Neural progenitor cell (in vitro differentiated cells): ENCODE data around the gene CHMP4A. TPM values are rescaled to one million over a fixed set of nuclear protein-coding genes. Genes with fewer than 3 reads are reported as not detected.

Experiments
- DNase-seq: peaks from one replicate; pipeline ENCODE4 v3.0.0-alpha.2; 2016; ENCODE audit warnings: low spot score
- H2AFZ ChIP-seq: fragments of 200-600 bp; sonication (generic); replicated peaks from 2 replicates; pipeline ENCODE4 v1.6.1; 2016; ENCODE audit warnings: antibody characterized with exemption
- H3F3A ChIP-seq: fragments of 200-600 bp; sonication (generic); 2 replicates; pipeline ENCODE4 v1.6.1; 2016; ENCODE audit warnings: antibody characterized with exemption, low read depth
- H3K27ac ChIP-seq: fragments of 200-600 bp; sonication (generic); 2 replicates; pipeline ENCODE4 v1.5.1; 2016; ENCODE audit warnings: mild to moderate bottlenecking
- H3K27me3 ChIP-seq: fragments of 200-600 bp; sonication (generic); 2 replicates; pipeline ENCODE4 v1.6.1; 2016; ENCODE audit warnings: mild to moderate bottlenecking, moderate library complexity
- H3K36me3 ChIP-seq: fragments of 200-600 bp; sonication (generic); 2 replicates; pipeline ENCODE4 v1.5.1; 2016
- H3K4me1 ChIP-seq: fragments of 200-600 bp; sonication (generic); 2 replicates; pipeline ENCODE4 v1.6.1; 2016; ENCODE audit warnings: mixed run types
- H3K4me2 ChIP-seq: fragments of 200-600 bp; sonication (generic); 2 replicates; pipeline ENCODE4 v1.6.1; 2016
- H3K4me3 ChIP-seq: fragments of 200-600 bp; sonication (generic); 2 replicates; pipeline ENCODE4 v1.5.1; 2016
- H3K79me2 ChIP-seq: fragments of 200-600 bp; sonication (generic); 2 replicates; pipeline ENCODE4 v1.6.1; 2016; ENCODE audit warnings: low read depth
- H3K9ac ChIP-seq: fragments of 200-600 bp; sonication (generic); 2 replicates; pipeline ENCODE4 v1.6.1; 2016
- H3K9me3 ChIP-seq: fragments of 200-600 bp; sonication (generic); 2 replicates; pipeline ENCODE4 v1.5.1; 2016; ENCODE audit warnings: low read depth
- H4K20me1 ChIP-seq: fragments of 200-600 bp; sonication (generic); 2 replicates; pipeline ENCODE4 v1.6.1; 2016; ENCODE audit warnings: low read depth
- H3K27ac Mint-ChIP-seq: 3 replicates; pipeline ENCODE4 v1.8.0; 2021; ENCODE audit warnings: mixed read lengths
- H3K27me3 Mint-ChIP-seq: 2 replicates; pipeline ENCODE4 v1.8.0; 2022; ENCODE audit warnings: low read depth, mild to moderate bottlenecking, inconsistent platforms, moderate library complexity, mixed read lengths; ENCODE audit not compliant: insufficient read depth
- H3K36me3 Mint-ChIP-seq: 3 replicates; pipeline ENCODE4 v1.8.0; 2021; ENCODE audit warnings: mixed read lengths
- H3K4me1 Mint-ChIP-seq: 3 replicates; pipeline ENCODE4 v1.8.0; 2021; ENCODE audit warnings: mixed read lengths
- H3K4me3 Mint-ChIP-seq: 3 replicates; pipeline ENCODE4 v1.8.0; 2021; ENCODE audit warnings: mild to moderate bottlenecking, moderate library complexity, mixed read lengths
- H3K9me3 Mint-ChIP-seq: 3 replicates; pipeline ENCODE4 v1.8.0; 2020; ENCODE audit warnings: mixed read lengths
- EZH2 ChIP-seq: fragments of 200-600 bp; sonication (generic); IDR thresholded peaks from 2 replicates; pipeline ENCODE4 v1.6.1; 2017; ENCODE audit warnings: antibody characterized with exemption, mild to moderate bottlenecking, moderate library complexity
- EZH2phosphoT487 ChIP-seq: fragments of 200-600 bp; sonication (generic); IDR thresholded peaks from 2 replicates; pipeline ENCODE4 v1.6.1; 2017; ENCODE audit warnings: antibody characterized with exemption
- total RNA-seq: library from RNA; depleted of rRNA; stranded (reverse); fragments of >200 nt; gene quantifications from 2 replicates; pipeline ENCODE4 v1.2.3, GENCODE V29; 2015; ENCODE audit warnings: low replicate concordance
- TF ChIP-seq, protein P1 (sequence below): fragments of 200-600 bp; sonication (generic); IDR thresholded peaks from 2 replicates; pipeline ENCODE4 v1.5.1; 2017; ENCODE audit warnings: antibody characterized with exemption, mild to moderate bottlenecking

The CHMP4A gene
- total RNA-seq, 1 donor from 2014 or later: 35.3 TPM

DNA sequence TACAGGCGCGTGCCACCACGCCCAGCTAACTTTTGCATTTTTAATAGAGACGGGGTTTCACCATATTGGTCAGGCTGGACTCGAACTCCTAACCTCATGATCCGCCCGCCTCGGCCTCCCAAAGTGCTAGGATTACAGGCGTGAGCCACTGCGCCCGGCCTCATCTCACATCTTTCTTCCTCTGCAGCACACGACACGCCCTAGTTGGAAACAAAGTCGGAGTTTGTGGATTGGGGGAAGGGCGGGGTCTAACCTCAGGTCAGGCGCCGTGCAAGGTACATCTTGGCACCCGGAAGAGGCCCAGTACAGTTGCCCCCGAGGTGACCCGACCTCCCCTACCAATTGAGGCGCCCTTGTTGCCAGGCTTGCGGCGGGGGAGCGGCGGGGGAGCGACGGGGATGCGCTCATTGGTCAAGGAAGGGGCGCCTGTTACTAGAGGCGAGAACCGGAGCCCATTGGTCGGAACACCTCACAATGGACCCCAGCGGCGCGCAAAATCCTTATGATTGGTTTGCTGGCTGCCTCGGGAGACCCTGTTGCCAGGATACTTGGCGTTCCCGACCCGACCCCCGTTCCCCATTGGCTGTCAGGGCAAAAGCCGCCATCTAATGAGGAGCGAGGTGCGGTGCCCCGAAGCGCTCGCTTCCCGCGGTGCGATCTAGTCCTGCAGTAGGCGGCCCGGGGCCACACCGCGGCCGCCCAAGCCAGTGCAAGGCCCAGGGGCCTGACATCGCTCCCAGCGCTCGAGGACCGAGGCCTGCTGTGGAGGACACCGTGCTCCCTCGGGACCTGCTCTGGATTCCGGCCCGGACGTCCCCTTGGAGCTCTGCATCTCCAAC is 41.6 kb downstream of the CHMP4A start, which contains the start of gene REC8:
Gene REC8, plus strand, starts transcription at position 659 of the 839 bp plus-strand sequence. CDS start 473 bp downstream, outside the sequence.
- Histone ChIP-seq H3K9ac (no peak within 1 kb of the TSS), H3K4me2 (peak within 1 kb of the TSS; percentile 90), H3K4me3 (peak within 1 kb of the TSS; percentile 60), H4K20me1 (peaks cover 8% of the 10 kb centered on the region), H3F3A (peaks cover 23% of the 10 kb centered on the region), H2AFZ (peak within 1 kb of the TSS; percentile 38), H3K79me2 (peaks cover 16% of the 10 kb centered on the region), H3K4me1 (peaks cover 5% of the 10 kb centered on the region), H3K27ac (no peak within 1 kb of the TSS), H3K36me3 (no peaks in the 10 kb centered on the region), H3K9me3 (no peaks in the 10 kb centered on the region), H3K27me3 (no peaks in the 10 kb centered on the region)
- Mint-ChIP-seq H3K4me1 (peaks cover 7% of the 10 kb centered on the region), H3K4me3 (peak within 1 kb of the TSS; percentile 81), H3K27me3 (peaks cover 6% of the 10 kb centered on the region), H3K9me3 (peaks cover 3% of the 10 kb centered on the region), H3K27ac (peak within 1 kb of the TSS; percentile 50), H3K36me3 (peaks cover 2% of the 10 kb centered on the region)
- peak; percentile 99 for DNase-seq
- no peak for TF ChIP-seq EZH2phosphoT487
- no peak for TF ChIP-seq EZH2
- TF ChIP-seq, protein P1, sequence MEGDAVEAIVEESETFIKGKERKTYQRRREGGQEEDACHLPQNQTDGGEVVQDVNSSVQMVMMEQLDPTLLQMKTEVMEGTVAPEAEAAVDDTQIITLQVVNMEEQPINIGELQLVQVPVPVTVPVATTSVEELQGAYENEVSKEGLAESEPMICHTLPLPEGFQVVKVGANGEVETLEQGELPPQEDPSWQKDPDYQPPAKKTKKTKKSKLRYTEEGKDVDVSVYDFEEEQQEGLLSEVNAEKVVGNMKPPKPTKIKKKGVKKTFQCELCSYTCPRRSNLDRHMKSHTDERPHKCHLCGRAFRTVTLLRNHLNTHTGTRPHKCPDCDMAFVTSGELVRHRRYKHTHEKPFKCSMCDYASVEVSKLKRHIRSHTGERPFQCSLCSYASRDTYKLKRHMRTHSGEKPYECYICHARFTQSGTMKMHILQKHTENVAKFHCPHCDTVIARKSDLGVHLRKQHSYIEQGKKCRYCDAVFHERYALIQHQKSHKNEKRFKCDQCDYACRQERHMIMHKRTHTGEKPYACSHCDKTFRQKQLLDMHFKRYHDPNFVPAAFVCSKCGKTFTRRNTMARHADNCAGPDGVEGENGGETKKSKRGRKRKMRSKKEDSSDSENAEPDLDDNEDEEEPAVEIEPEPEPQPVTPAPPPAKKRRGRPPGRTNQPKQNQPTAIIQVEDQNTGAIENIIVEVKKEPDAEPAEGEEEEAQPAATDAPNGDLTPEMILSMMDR: no peak

- no peak overlapping the region for H3K4me3 Mint-ChIP-seq
- Histone ChIP-seq H3K79me2 (peaks cover 6% of the 10 kb centered on the region), H3F3A (peaks cover 19% of the 10 kb centered on the region), H3K4me3 (no peak overlapping the region), H3K9ac (no peak overlapping the region), H3K27ac (no peak overlapping the region), H3K36me3 (no peaks in the 10 kb centered on the region), H3K9me3 (no peaks in the 10 kb centered on the region), H2AFZ (no peak overlapping the region), H4K20me1 (no peaks in the 10 kb centered on the region), H3K4me2 (no peak overlapping the region), H3K27me3 (no peaks in the 10 kb centered on the region), H3K4me1 (no peaks in the 10 kb centered on the region)
- H3K27me3 Mint-ChIP-seq: peaks cover 8% of the 10 kb centered on the region
- no peak for DNase-seq
- H3K36me3 Mint-ChIP-seq: peaks cover 3% of the 10 kb centered on the region
- TF ChIP-seq EZH2 (no peak), EZH2phosphoT487 (no peak)
- TF ChIP-seq, protein P1: no peak
- H3K9me3 Mint-ChIP-seq: no peaks in the 10 kb centered on the region
- H3K4me1 Mint-ChIP-seq: peaks cover 4% of the 10 kb centered on the region
- H3K27ac Mint-ChIP-seq: peak overlapping the region; percentile 57
Observed at GRCh38 chr14:24167469-24168114, 45.7 kb downstream of the CHMP4A start.

GRCh38 chr14:24165785-24166184 is 47.5 kb downstream of the CHMP4A start:
- Mint-ChIP-seq H3K27ac (no peak overlapping the region), H3K9me3 (no peaks in the 10 kb centered on the region), H3K27me3 (peaks cover 3% of the 10 kb centered on the region), H3K4me1 (peaks cover 11% of the 10 kb centered on the region), H3K4me3 (no peak overlapping the region), H3K36me3 (peaks cover 3% of the 10 kb centered on the region)
- DNase-seq: no peak
- Histone ChIP-seq H3F3A (peaks cover 8% of the 10 kb centered on the region), H3K4me3 (no peak overlapping the region), H3K27ac (no peak overlapping the region), H3K9ac (no peak overlapping the region), H3K79me2 (no peaks in the 10 kb centered on the region), H3K36me3 (no peaks in the 10 kb centered on the region), H4K20me1 (peaks cover under 1% of the 10 kb centered on the region), H3K27me3 (no peaks in the 10 kb centered on the region), H3K4me1 (no peaks in the 10 kb centered on the region), H3K9me3 (no peaks in the 10 kb centered on the region), H3K4me2 (no peak overlapping the region), H2AFZ (no peak overlapping the region)
- TF ChIP-seq EZH2 (no peak), EZH2phosphoT487 (no peak)
- TF ChIP-seq, protein P1: no peak
